Large intestine (tissue), 3 donors: ENCODE results near the gene DIAPH2. TPM values are rescaled to one million over a fixed set of nuclear protein-coding genes. Genes with fewer than 3 reads are reported as not detected.
A peak's percentile ranks its signal among the peaks of the same experiment; 100 is the strongest.

Experiments used
- DNase-seq, 2 donors: peaks; one replicate each; pipeline versions ENCODE4 v3.0.0 to v3.0.0-alpha.2; 2013
- H3K27ac ChIP-seq: one replicate; pipeline ENCODE4 v1.5.1; 2013; ENCODE audit warnings: low read length
- H3K27me3 ChIP-seq: 2 replicates; pipeline ENCODE4 v1.6.1; 2013; ENCODE audit warnings: low read length; ENCODE audit not compliant: control insufficient read depth, insufficient read depth
- H3K36me3 ChIP-seq: 2 replicates; pipeline ENCODE4 v1.6.1; 2013; ENCODE audit warnings: low read length; ENCODE audit not compliant: control insufficient read depth, insufficient read depth
- H3K4me1 ChIP-seq: one replicate; pipeline ENCODE4 v1.6.1; 2013; ENCODE audit warnings: low read length; ENCODE audit not compliant: control insufficient read depth, insufficient read depth
- H3K4me3 ChIP-seq: one replicate; pipeline ENCODE4 v1.5.1; 2013; ENCODE audit warnings: low read length
- H3K9me3 ChIP-seq: one replicate; pipeline ENCODE4 v1.6.1; 2013; ENCODE audit warnings: mild to moderate bottlenecking, low read depth, low read length, moderate library complexity; ENCODE audit not compliant: control insufficient read depth
- WGBS: methylation state at CpG from one replicate; pipeline ENCODE4 v1.1.5; 2013; ENCODE audit warnings: low lambda C conversion rate; ENCODE audit not compliant: insufficient coverage; 5-methylcytosine and 5-hydroxymethylcytosine counted together
- polyA plus RNA-seq: library from polyadenylated mRNA; unstranded; fragments of 120-200 nt; gene quantifications from one replicate; pipeline ENCODE4 v1.2.1, GENCODE V29; 2013

DIAPH2 gene
- polyA plus RNA-seq, 1 donor = 10.3 TPM

DNA sequence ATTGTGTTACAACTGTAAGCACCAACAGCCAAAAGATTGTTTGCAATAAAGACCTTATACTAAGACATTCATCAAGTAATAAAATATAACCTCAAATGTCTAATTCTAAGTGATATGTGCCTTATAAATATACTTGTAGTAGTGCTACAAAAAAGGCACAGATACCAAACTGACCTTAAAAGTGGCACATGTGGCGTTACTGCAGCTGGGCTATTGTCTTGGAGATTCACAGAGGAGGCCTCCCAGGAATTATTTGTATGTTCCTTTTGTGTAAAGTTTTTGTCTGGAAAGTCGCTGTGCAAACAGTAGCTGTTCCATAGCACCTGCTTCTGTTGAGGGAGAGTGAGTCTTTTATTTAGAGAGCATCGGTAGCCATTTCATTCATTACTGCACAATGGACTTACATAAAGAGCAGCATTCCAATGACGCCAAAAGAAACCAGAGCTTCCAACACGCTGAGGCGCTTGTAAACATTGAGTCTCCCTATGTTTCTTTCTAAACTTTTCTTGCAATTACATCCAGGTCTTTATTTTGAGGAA is 342.8 kb downstream of the DIAPH2 start:
- no CpG with 5 or more reads among the region's 6 CpGs for WGBS
- Histone ChIP-seq H3K36me3 (no peaks in the 10 kb centered on the region), H3K4me1 (no peaks in the 10 kb centered on the region), H3K4me3 (no peak overlapping the region), H3K27me3 (no peaks in the 10 kb centered on the region), H3K27ac (no peak overlapping the region), H3K9me3 (no peaks in the 10 kb centered on the region)
- DNase-seq = no peak

DNA sequence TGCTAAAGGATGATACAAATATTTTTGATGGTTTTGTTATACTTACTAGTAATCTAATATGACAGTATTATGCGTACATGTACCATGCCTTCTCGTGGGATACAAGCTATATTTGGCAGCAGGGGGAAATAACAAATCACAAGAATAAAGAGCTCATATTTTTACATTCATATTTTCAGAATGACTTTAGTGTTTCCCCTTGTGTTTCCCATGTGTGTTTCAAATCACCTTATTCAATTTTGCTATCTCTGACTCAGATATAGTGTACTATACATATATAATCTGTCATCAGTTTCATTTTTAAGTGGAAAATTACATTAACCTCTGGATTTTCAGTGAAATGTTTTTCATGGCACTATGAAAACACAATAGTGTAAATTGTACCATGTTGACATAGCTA is 345.8 kb downstream of the DIAPH2 start:
- no peaks in the 10 kb centered on the region for H3K9me3 ChIP-seq
- H3K4me3 ChIP-seq = no peak overlapping the region
- no peak overlapping the region for H3K27ac ChIP-seq
- H3K36me3 ChIP-seq = no peaks in the 10 kb centered on the region
- WGBS = no CpG with 5 or more reads among the region's 2 CpGs
- no peaks in the 10 kb centered on the region for H3K27me3 ChIP-seq
- no peaks in the 10 kb centered on the region for H3K4me1 ChIP-seq
- no peak for DNase-seq

DNA sequence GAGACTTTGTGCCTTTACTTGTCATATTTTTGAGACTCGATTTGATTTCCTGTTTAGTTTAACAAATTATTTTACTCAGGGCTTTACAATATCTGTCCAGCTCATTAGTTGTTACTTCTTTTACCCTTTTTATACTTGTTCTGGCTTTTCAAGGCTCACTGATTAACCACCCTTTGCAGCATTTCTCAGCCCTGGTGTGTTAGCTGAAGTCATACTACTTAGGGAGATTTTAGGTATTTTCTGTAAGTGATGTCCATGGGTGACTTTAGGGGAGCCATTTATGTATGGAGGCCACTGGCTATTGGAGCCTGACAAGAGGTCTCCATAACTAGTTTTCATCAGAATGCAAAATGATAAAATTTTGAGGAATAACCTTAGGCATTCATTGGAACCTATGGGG is 346.3 kb downstream of the DIAPH2 start:
- no peaks in the 10 kb centered on the region for H3K36me3 ChIP-seq
- no peaks in the 10 kb centered on the region for H3K4me1 ChIP-seq
- no peaks in the 10 kb centered on the region for H3K27me3 ChIP-seq
- no peak for DNase-seq
- H3K27ac ChIP-seq = no peak overlapping the region
- WGBS = 80% methylated on average over 1 of the region's 1 CpG
- H3K9me3 ChIP-seq = no peaks in the 10 kb centered on the region
- no peak overlapping the region for H3K4me3 ChIP-seq

DNA sequence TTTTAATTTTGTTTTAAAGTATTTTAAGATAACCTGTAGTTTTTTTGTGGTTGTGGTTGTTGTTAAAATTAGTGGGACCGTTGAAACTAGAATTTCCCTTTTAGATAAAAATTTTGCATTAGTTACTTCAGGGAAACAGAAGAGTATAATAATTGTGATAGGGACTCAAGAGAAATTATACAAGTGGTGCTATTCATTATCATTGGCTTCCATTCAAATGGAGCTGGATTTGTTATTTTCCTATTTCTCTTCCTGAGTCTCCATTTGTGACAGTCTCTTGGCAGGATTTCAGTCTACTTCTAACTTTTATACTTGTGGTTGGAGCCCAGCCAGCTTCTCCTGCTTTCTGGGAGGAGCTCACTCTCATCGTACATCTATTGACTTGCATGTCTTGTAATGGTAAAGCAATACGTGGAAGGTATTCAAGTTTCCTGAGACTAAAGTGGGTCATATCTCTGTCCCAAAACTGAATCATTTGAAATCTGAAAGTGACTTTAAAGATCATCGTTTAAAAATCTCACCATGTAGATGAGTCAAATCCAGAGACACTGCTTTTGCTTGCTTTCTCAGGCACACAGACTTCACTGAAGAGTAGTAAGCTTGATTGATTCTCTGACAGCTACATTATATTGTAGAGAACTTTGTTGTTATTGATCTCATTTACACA is 354.9 kb downstream of the DIAPH2 start:
- Histone ChIP-seq H3K4me1 (no peaks in the 10 kb centered on the region), H3K27me3 (no peaks in the 10 kb centered on the region), H3K27ac (no peak overlapping the region), H3K9me3 (no peaks in the 10 kb centered on the region), H3K36me3 (no peaks in the 10 kb centered on the region), H3K4me3 (no peak overlapping the region)
- DNase-seq = peak in 1 of 2 donors; percentile 1
- WGBS = no CpG with 5 or more reads among the region's 4 CpGs

DNA sequence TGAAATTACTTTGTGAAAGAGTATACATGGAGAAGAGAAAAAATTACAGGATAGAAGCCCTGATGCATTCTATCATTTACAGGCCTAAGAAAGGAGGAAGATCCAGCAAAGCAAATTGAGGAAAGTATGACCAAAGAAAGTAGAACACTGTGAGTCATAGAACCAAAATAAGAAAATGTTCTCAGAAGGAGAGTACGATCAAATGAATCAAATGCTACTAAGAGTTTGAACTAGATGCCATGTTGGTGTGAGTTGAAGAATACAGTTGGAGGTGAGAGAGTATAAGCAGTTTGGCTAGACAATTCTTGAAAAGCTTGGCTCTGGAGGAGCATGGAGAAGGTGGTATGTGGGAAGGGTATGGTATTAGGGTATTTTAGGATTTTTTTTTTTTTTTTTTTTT is 360.8 kb downstream of the DIAPH2 start:
- no CpG with 5 or more reads among the region's 1 CpG for WGBS

DNA sequence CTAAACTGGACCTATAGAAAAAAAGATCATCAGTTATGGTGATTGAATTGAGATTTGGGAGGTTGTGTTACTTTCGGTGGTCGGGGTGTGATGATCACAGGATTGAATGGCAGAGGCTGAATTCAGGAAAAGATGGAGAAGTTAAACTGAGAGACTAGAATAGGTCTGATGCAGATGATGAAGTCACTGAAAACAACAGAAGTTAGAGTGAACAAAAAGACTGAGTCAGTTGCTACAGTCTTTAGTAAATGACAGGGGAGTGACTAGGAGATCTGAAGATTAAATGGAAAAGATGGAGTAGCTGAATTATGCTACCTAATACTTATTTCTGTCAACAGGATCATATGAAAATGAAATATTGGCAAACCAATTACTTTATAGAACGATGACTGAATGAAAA is 362.2 kb downstream of the DIAPH2 start:
- no peaks in the 10 kb centered on the region for H3K9me3 ChIP-seq
- no peaks in the 10 kb centered on the region for H3K4me1 ChIP-seq
- H3K27me3 ChIP-seq = no peaks in the 10 kb centered on the region
- no peaks in the 10 kb centered on the region for H3K36me3 ChIP-seq
- no peak for DNase-seq
- H3K27ac ChIP-seq = no peak overlapping the region
- no peak overlapping the region for H3K4me3 ChIP-seq
- 80% methylated on average over 1 of the region's 3 CpGs for WGBS

More for the DNA sequence above, 360.8 kb downstream of the DIAPH2 start:
- Histone ChIP-seq H3K36me3 (no peaks in the 10 kb centered on the region), H3K27ac (no peak overlapping the region), H3K27me3 (no peaks in the 10 kb centered on the region), H3K4me3 (no peak overlapping the region), H3K9me3 (no peaks in the 10 kb centered on the region), H3K4me1 (no peaks in the 10 kb centered on the region)
- no peak for DNase-seq

DNA sequence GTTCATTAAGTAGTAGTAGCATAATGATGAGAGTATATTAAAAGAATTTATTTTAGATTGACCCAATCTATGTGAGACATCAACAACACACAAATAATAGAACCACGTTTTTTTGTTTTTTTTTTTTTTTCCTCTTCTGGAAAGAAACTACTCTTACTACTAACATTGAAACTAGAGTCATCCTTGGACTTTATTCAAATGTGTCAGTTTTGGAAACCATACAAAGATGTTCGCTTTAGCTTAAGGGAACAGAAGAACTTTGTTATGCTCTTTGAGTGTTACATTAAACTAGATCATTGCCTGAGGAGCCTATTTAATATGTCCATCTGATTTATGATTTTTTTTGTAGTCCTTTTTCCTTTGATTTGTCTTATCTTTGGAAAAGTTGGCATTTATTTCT is 365.8 kb downstream of the DIAPH2 start:
- Histone ChIP-seq H3K4me1 (no peaks in the 10 kb centered on the region), H3K4me3 (no peak overlapping the region), H3K36me3 (no peaks in the 10 kb centered on the region), H3K27ac (no peak overlapping the region), H3K9me3 (no peaks in the 10 kb centered on the region), H3K27me3 (no peaks in the 10 kb centered on the region)
- whole genome bisulfite sequencing = no CpG with 5 or more reads among the region's 2 CpGs
- no peak for DNase-seq

DNA sequence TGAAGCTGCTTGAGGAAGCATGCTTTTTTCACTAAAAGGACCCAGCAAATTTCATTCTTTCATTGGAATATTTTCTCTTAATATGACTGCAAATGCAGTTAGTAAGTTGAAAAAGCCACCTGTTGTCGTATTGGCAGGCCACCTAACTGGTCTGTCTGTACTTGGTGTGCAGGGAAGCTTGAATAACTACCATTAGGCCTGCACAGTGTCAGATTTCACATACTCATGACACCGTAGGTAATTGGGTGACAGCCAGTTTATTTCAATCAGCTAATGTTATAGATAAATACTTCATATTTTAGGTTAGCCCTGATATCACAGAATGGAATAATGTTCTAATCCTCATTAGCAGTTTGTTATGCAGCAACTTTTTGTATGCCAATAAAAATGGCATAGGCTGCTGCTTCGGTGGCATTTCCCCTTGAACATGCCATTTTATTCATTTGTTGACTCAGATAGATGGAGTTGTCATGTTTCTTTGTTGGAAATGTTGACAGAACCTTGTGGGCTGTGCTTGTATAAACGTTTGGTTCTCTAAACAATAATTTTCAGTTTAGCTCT is 372.8 kb downstream of the DIAPH2 start:
- H3K9me3 ChIP-seq = no peaks in the 10 kb centered on the region
- WGBS = no CpG with 5 or more reads among the region's 4 CpGs

DNA sequence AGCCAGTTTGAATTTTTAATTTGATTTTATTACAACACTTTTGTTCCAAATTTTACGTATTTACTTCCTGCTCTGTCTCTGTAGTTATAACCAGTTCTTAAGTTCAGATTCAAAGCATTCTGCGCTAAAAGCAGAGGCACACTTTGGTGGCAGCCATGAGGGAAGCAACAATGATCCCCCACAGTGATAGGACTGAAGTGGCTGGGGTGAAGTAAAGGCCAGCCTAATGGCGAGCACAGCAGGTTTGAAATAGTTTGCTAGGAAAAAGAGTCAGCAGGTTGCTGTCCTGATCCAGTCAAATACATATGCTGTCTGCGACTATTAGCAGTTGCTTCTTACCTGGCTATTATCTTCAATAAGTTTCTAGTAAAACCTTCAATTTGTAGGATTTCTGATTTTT is 375.4 kb downstream of the DIAPH2 start:
- H3K36me3 ChIP-seq = no peaks in the 10 kb centered on the region
- DNase-seq = no peak
- no CpG with 5 or more reads among the region's 4 CpGs for WGBS

More for the DNA sequence above, 372.8 kb downstream of the DIAPH2 start:
- no peaks in the 10 kb centered on the region for H3K27me3 ChIP-seq
- no peak for DNase-seq
- H3K36me3 ChIP-seq = no peaks in the 10 kb centered on the region
- H3K4me3 ChIP-seq = no peak overlapping the region
- no peaks in the 10 kb centered on the region for H3K4me1 ChIP-seq
- no peak overlapping the region for H3K27ac ChIP-seq

DNA sequence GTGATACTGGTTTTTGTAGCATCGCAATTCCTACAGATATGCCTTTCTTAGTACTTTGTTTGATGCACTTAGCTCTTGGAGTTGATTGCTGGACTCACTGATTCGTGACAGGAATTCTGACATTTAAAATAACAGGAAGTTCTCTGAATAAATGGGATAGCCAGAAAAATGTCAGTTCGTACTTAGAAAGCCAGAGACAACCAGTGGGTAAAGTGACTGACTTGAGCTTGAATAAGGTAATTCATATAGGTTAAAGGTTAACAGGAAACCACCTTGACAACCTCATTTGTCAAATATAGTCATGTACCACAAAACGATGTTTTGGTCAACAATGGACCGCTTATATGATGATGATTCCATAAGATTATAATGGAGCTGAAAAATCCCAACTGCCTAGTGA is 380.4 kb downstream of the DIAPH2 start:
- H3K27ac ChIP-seq = no peak overlapping the region
- WGBS = no CpG with 5 or more reads among the region's 5 CpGs

More for the DNA sequence above, 375.4 kb downstream of the DIAPH2 start:
- Histone ChIP-seq H3K4me3 (no peak overlapping the region), H3K9me3 (no peaks in the 10 kb centered on the region), H3K27ac (no peak overlapping the region), H3K27me3 (no peaks in the 10 kb centered on the region), H3K4me1 (no peaks in the 10 kb centered on the region)

DNA sequence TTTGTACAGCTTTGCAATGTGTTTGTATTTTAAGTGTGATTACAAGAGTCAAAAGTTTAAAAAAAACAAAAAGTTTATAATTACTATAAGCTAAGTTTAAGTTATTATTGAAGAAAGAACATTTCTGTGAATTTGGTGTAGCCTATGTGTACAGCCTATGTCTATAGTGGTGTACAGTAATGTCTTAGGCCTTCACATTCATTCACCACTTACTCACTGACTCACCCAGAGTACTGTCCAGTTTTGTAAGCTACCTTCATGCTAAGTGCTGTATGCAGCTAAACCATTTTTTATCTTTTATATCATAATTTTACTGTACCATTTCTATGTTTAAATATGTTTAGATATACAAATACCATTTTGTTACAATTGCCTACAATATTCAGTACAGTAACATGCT is 381.3 kb downstream of the DIAPH2 start:
- Histone ChIP-seq H3K36me3 (no peaks in the 10 kb centered on the region), H3K27ac (no peak overlapping the region), H3K4me3 (no peak overlapping the region), H3K27me3 (no peaks in the 10 kb centered on the region), H3K9me3 (no peaks in the 10 kb centered on the region), H3K4me1 (no peaks in the 10 kb centered on the region)
- no peak for DNase-seq

More for the DNA sequence above, 380.4 kb downstream of the DIAPH2 start:
- H3K4me3 ChIP-seq = no peak overlapping the region
- no peaks in the 10 kb centered on the region for H3K9me3 ChIP-seq
- H3K4me1 ChIP-seq = no peaks in the 10 kb centered on the region
- H3K36me3 ChIP-seq = no peaks in the 10 kb centered on the region
- no peak for DNase-seq
- H3K27me3 ChIP-seq = no peaks in the 10 kb centered on the region
